SK-N-SH treated with all-trans-retinoic acid at 6 μM for 48 hours (cell line): ENCODE data around the gene ZNF722.

Source experiments
- ARNTL ChIP-seq: fragments of 450-650 bp; formaldehyde crosslinking; IDR thresholded peaks from 2 replicates; pipeline ENCODE4 v1.5.0; 2020; ENCODE audit warnings: low read depth, mild to moderate bottlenecking, moderate library complexity, borderline replicate concordance
- ZFP30 ChIP-seq: fragments of 450-650 bp; formaldehyde crosslinking; IDR thresholded peaks from 2 replicates; pipeline ENCODE4 v1.5.0; 2022; ENCODE audit warnings: mild to moderate bottlenecking, moderate library complexity
- ZNF70 ChIP-seq: fragments of 450-650 bp; formaldehyde crosslinking; IDR thresholded peaks from 2 replicates; pipeline ENCODE4 v1.5.0; 2020; ENCODE audit warnings: mild to moderate bottlenecking, moderate library complexity

GRCh38 chr7:63998549-63998948 lies at the start of gene ZNF722:
- TF ChIP-seq ZNF70 (no peak), ZFP30 (no peak), ARNTL (CRISPR knock-in tag) (no peak)
